GM19438 (cell line): ENCODE data around the gene FBXL14.
"Not testable (repeated sequence)": the region's sequence is repeated elsewhere in the genome, so short reads cannot be mapped to it uniquely, and the experiment has no call there.

ENCODE experiments used
- ATAC-seq: cut with Tn5 transposase; IDR thresholded peaks from one replicate; pipeline ENCODE4 v1.9.1; 2021; ENCODE audit warnings: low read depth; ENCODE audit not compliant: unreplicated experiment

Gene FBXL14

GRCh38 chr12:1575408-1576401 is 18.7 kb downstream of the FBXL14 start:
- ATAC-seq = no peak

- ATAC-seq = no peak
Measured at GRCh38 chr12:1574865-1575259, 19.5 kb downstream of the FBXL14 start.

GRCh38 chr12:1573960-1574864 is 20.2 kb downstream of the FBXL14 start:
- ATAC-seq = no peak

DNA sequence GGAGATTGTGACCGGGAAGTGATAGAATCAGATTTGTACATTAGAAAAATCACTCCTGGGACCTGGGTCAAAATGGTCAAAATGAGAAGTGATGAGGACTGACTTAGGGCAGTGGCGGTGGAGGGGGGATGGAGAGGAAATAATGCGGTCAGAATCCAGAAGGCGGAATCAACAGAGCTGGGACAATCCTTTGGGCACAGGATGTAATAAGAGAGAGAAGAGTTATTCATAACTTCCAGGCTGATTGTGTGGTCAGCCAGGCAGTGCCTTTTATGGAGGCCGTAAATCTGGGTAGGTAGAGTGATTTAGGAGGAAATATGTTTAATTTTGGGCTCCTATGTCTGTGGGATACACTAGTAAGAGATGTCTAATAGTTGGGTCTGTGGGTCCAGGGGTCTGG is 21.6 kb downstream of the FBXL14 start:
- no peak for ATAC-seq

- ATAC-seq = no peak
Measured at GRCh38 chr12:1567852-1568251, 26.5 kb downstream of the FBXL14 start.

DNA sequence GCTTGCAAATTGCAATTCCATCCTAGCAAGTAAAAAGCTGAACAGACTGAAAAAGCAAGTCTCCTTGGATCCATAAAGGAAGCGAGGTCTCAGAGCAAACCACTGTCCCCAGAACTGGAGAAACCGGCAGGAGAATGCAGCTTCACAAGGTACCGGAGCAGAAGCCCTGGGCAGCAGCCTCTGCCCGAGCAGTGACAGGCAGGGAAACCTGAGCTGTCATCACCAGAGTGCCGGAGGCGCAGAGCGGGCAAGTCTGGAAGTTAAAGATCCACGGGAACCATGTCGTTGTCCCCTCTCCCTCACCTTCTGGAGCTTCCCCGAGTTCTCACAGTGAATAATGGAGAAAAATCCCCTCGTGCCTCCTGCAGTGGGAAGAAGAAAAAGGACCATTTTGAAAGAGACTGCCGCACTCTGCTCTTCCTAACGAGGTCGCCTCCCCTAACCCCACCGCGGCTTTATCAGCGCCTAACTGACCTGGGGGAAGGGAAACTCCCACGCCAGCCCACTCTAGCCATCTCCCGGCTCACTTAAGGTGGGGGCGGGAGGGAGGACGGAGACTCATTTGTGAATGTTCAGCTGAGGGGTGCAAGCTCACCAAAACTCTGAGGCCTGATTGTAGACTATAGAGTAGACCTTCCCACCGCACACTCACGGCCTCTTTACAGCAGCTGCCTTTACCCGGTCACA is 27.8 kb downstream of the FBXL14 start:
- ATAC-seq = no peak

- no peak for ATAC-seq
Measured at GRCh38 chr12:1565172-1565571, 29.2 kb downstream of the FBXL14 start.

DNA sequence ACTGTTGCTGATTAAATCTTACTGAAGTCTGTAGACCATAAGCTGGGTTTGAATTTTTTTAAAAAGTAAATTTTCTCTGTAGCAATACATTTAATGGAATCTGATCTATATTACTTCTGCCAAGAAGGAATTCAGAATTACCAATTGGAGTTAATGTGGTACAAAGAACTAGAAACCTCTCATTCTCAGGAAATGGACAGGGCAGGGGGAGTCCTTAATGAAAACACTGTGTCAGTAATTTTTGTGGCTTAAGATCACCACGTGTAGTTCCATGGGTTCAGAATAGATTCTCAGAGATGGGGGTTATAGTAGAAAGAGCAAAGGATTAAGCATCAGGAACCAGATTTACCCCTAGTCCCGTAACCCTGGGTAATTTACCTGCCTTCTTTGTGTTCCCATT is 30.3 kb downstream of the FBXL14 start:
- ATAC-seq = no peak

- no peak for ATAC-seq
Measured at GRCh38 chr12:1562813-1563407, 31.5 kb downstream of the FBXL14 start.

DNA sequence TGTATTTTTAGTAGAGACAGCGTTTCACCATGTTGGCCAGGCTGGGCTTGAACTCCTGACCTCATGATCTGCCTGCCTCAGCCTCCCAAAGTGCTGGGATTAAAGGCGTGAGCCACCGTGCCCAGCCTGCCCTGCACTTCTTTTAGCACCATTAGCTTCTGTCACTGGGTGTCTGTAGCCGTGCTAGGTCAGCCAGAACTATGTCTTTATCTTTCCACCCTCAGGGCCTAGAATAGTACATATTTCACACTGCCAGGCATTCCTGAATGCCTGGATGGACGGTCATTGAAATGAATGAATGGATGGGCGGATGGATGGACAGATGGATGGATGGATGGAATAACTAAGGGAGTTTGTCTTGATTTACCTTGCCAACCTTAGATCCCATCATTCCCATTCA is 33.7 kb downstream of the FBXL14 start:
- ATAC-seq = no peak

- ATAC-seq = no peak
Measured at GRCh38 chr12:1559676-1560091, 34.7 kb downstream of the FBXL14 start.

DNA sequence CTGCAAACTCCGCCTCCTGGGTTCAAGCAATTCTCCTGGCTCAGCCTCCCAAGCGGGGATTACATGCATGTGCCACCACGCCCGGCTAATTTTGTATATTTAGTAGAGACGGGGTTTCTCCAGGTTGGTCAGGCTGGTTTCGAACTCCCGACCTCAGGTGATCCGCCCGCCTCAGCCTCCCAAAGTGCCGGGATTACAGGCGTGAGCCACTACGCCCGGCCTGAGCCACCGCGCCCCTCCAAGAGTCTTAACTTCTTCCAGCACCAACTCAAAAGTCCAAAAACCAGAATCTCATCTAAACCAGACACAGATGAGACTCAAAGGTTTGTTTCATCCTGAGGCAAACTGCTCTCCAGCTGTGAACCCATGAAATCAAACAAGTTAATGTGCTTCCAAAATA is 36.3 kb downstream of the FBXL14 start:
- ATAC-seq = not testable (repeated sequence)

GRCh38 chr12:1553987-1554982 is 40.1 kb downstream of the FBXL14 start:
- peak; percentile 94 for ATAC-seq

GRCh38 chr12:1553536-1553935 is 40.8 kb downstream of the FBXL14 start:
- no peak for ATAC-seq

- no peak for ATAC-seq
Measured at GRCh38 chr12:1552911-1553491, 41.4 kb downstream of the FBXL14 start.

GRCh38 chr12:1552171-1552570 is 42.2 kb downstream of the FBXL14 start:
- no peak for ATAC-seq

GRCh38 chr12:1551496-1551895 is 42.9 kb downstream of the FBXL14 start:
- no peak for ATAC-seq

DNA sequence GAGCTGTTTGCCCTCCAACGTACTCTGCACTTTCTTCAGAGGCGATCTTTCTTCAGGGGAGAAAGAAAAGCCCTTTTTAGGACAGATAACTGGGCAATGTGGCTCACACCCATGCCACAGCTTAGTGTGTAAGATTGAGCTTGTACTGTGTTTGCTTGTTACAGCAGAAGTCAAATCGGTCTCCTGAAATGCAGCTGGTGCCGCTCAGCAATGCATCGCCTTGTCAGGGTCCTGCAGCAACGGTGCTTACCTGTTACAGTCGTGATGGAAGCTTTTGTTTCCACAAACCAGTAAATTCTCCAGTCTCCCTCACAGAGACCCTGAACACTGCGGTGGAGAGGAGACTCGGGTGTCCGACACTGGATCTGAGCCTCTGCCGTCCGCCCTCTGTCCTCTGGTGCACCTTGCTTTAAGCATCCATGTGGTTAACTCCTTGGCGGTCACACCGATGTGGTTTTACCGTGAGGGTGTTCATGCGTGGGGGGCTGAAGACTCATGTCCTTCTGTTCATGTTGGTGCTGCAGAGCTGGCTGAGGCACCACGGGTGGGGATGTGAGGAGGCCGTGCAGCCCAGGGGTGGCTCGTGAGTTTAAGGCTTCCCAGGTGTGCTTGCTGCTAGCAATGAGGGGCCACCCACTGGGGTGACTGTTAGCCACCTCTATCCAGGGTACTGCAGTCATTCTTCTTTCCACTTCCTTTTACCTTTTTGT is 47.3 kb downstream of the FBXL14 start:
- no peak for ATAC-seq
